ENCODE measurements around the gene SGO1.
"Not testable (repeated sequence)": the region's sequence is repeated elsewhere in the genome, so short reads cannot be mapped to it uniquely, and the experiment has no call there.

- not testable (repeated sequence) for TF ChIP-seq CTCF, EZH2phosphoT487 (IDR thresholded peaks at IDR 0.05; ENCODE audit: low read length)
Measured at GRCh38 chr3:20205898-20206297, 19.9 kb upstream of the SGO1 start.
